NK-92 treated with Interleukin-12 subunit alpha and Interleukin-12 subunit beta, amount 100 ng/mL, for 24 hours (cell line): Measurements from ENCODE around the gene LRRC56.

Experiments used
- DNase-seq: peaks from one replicate; lab custom pipeline; 2025; lab: John Stamatoyannopoulos, UW

The LRRC56 gene

GRCh38 chr11:540583-541432 lies 3.5 kb downstream of the LRRC56 start:
- DNase-seq = no peak

GRCh38 chr11:541433-541885 lies 4.1 kb downstream of the LRRC56 start:
- DNase-seq = no peak

- DNase-seq = no peak
Measured at GRCh38 chr11:544817-545166, 7.5 kb downstream of the LRRC56 start.

GRCh38 chr11:545171-545570 lies 7.8 kb downstream of the LRRC56 start:
- DNase-seq = no peak

GRCh38 chr11:548700-549603 lies 11.6 kb downstream of the LRRC56 start:
- no peak for DNase-seq

GRCh38 chr11:550021-550745 lies 12.9 kb downstream of the LRRC56 start:
- DNase-seq = no peak

- DNase-seq = no peak
Measured at GRCh38 chr11:550746-551085, 13.4 kb downstream of the LRRC56 start.

- no peak for DNase-seq
Measured at GRCh38 chr11:551131-551530, 13.8 kb downstream of the LRRC56 start.

GRCh38 chr11:551596-551995 lies 14.3 kb downstream of the LRRC56 start:
- DNase-seq = no peak

GRCh38 chr11:553083-553987 lies 16.0 kb downstream of the LRRC56 start:
- DNase-seq = no peak

- DNase-seq = no peak
Measured at GRCh38 chr11:553988-554340, 16.6 kb downstream of the LRRC56 start.

GRCh38 chr11:554428-555226 lies 17.3 kb downstream of the LRRC56 start:
- no peak for DNase-seq

GRCh38 chr11:555227-555779 lies 18.0 kb downstream of the LRRC56 start:
- DNase-seq = no peak

GRCh38 chr11:555780-556661 lies 18.7 kb downstream of the LRRC56 start:
- DNase-seq = no peak

GRCh38 chr11:556662-557256 lies 19.4 kb downstream of the LRRC56 start:
- no peak for DNase-seq

- DNase-seq = no peak
Measured at GRCh38 chr11:557328-558132, 20.2 kb downstream of the LRRC56 start.

- no peak for DNase-seq
Measured at GRCh38 chr11:558503-558902, 21.2 kb downstream of the LRRC56 start.

- DNase-seq = no peak
Measured at GRCh38 chr11:559020-559620, 21.8 kb downstream of the LRRC56 start.
